HEK293 (cell line): ENCODE measurements around the gene HOXA11.

Experiments used
- CTCF ChIA-PET: fragments of 350-600 bp; formaldehyde crosslinking; extraction: SDS; loops from one replicate; lab custom pipeline; 2021; ENCODE audit warnings: antibody characterized with exemption; lab: Yijun Ruan, JAX
- POLR2A ChIA-PET: fragments of 300-600 bp; formaldehyde crosslinking; extraction: SDS; loops from one replicate; lab custom pipeline; 2020; ENCODE audit warnings: antibody characterized with exemption, inconsistent platforms; lab: Yijun Ruan, JAX
- H3K27ac ChIP-seq: fragments of 200-500 bp; sonication (Bioruptor generic); 2 replicates; pipeline ENCODE4 v1.5.1; 2014; ENCODE audit warnings: low read depth, low read length, control low read depth, inconsistent platforms; ENCODE audit errors: extremely low read depth
- H3K36me3 ChIP-seq, 2 experiments: fragments of 200-500 bp in 1 of 2; sonication (Bioruptor generic) in 1 of 2; 1 replicate in 1 of 2; 2 replicates in 1 of 2; pipeline ENCODE4 v1.5.1; 2014 to 2017; ENCODE audit warnings: inconsistent platforms in 2 of 2, low read length in 2 of 2; ENCODE audit not compliant: control insufficient read depth in 2 of 2, insufficient read depth in 1 of 2
- H3K4me1 ChIP-seq: fragments of 200-500 bp; sonication (Bioruptor generic); 2 replicates; pipeline ENCODE4 v1.5.1; 2014; ENCODE audit warnings: mild to moderate bottlenecking, low read length, inconsistent platforms; ENCODE audit not compliant: control insufficient read depth, insufficient read depth
- H3K4me3 ChIP-seq: 2 replicates; pipeline ENCODE4 v1.5.1; 2011; ENCODE audit warnings: low read depth, mild to moderate bottlenecking, control low read depth, low read length, moderate library complexity
- H3K9me3 ChIP-seq: fragments of 200-500 bp; sonication (Bioruptor generic); 2 replicates; pipeline ENCODE4 v1.5.1; 2014; ENCODE audit warnings: low read depth, low read length, inconsistent platforms; ENCODE audit not compliant: control insufficient read depth, insufficient read depth
- AEBP2 ChIP-seq: fragments of 450-650 bp; formaldehyde crosslinking; IDR thresholded peaks from 2 replicates; pipeline ENCODE4 v1.5.1; 2016; ENCODE audit warnings: missing biosample characterization, missing genetic modification characterization, borderline replicate concordance
- ELK4 ChIP-seq: IDR thresholded peaks from 2 replicates; pipeline ENCODE4 v1.6.1; 2011; ENCODE audit warnings: mild to moderate bottlenecking, low read depth, low read length, borderline replicate concordance
- FEZF1 ChIP-seq: fragments of 450-650 bp; formaldehyde crosslinking; IDR thresholded peaks from 2 replicates; pipeline ENCODE4 v1.5.1; 2016; ENCODE audit warnings: missing biosample characterization, missing genetic modification characterization
- GLI4 ChIP-seq: fragments of 450-650 bp; formaldehyde crosslinking; IDR thresholded peaks from 2 replicates; pipeline ENCODE4 v1.5.1; 2016; ENCODE audit warnings: missing biosample characterization, missing genetic modification characterization
- GLIS1 ChIP-seq: fragments of 450-650 bp; formaldehyde crosslinking; IDR thresholded peaks from 2 replicates; pipeline ENCODE4 v1.5.1; 2016; ENCODE audit warnings: missing biosample characterization, missing genetic modification characterization
- MYNN ChIP-seq: fragments of 450-650 bp; formaldehyde crosslinking; IDR thresholded peaks from 2 replicates; pipeline ENCODE4 v1.5.1; 2016; ENCODE audit warnings: missing biosample characterization, missing genetic modification characterization, borderline replicate concordance
- REST ChIP-seq: fragments of 450-650 bp; formaldehyde crosslinking; IDR thresholded peaks from 2 replicates; pipeline ENCODE4 v1.5.1; 2016; ENCODE audit warnings: missing biosample characterization, missing genetic modification characterization
- SCRT1 ChIP-seq: fragments of 450-650 bp; formaldehyde crosslinking; IDR thresholded peaks from 2 replicates; pipeline ENCODE4 v1.5.1; 2016; ENCODE audit warnings: missing biosample characterization, missing genetic modification characterization, borderline replicate concordance
- ZBTB17 ChIP-seq: fragments of 450-650 bp; formaldehyde crosslinking; IDR thresholded peaks from 2 replicates; pipeline ENCODE4 v1.5.1; 2016; ENCODE audit warnings: missing biosample characterization, missing genetic modification characterization
- ZBTB6 ChIP-seq: fragments of 450-650 bp; formaldehyde crosslinking; IDR thresholded peaks from 2 replicates; pipeline ENCODE4 v1.5.1; 2017; ENCODE audit warnings: missing biosample characterization, missing genetic modification characterization
- ZFP3 ChIP-seq: fragments of 450-650 bp; formaldehyde crosslinking; IDR thresholded peaks from 2 replicates; pipeline ENCODE4 v1.5.1; 2016; ENCODE audit warnings: low read depth, missing biosample characterization, missing genetic modification characterization
- ZIC2 ChIP-seq: fragments of 450-650 bp; formaldehyde crosslinking; IDR thresholded peaks from 2 replicates; pipeline ENCODE4 v1.5.1; 2016; ENCODE audit warnings: missing biosample characterization, missing genetic modification characterization
- ZNF140 ChIP-seq: fragments of 450-650 bp; formaldehyde crosslinking; IDR thresholded peaks from 2 replicates; pipeline ENCODE4 v1.5.1; 2016; ENCODE audit warnings: missing biosample characterization, missing genetic modification characterization
- ZNF155 ChIP-seq: fragments of 450-650 bp; formaldehyde crosslinking; IDR thresholded peaks from 2 replicates; pipeline ENCODE4 v1.5.1; 2016; ENCODE audit warnings: missing biosample characterization, missing genetic modification characterization
- ZNF157 ChIP-seq: fragments of 450-650 bp; formaldehyde crosslinking; IDR thresholded peaks from 2 replicates; pipeline ENCODE4 v1.5.1; 2016; ENCODE audit warnings: missing biosample characterization, missing genetic modification characterization
- ZNF302 ChIP-seq: fragments of 450-650 bp; formaldehyde crosslinking; IDR thresholded peaks from 2 replicates; pipeline ENCODE4 v1.5.1; 2016; ENCODE audit warnings: missing biosample characterization, missing genetic modification characterization, low read depth
- ZNF335 ChIP-seq: fragments of 450-650 bp; formaldehyde crosslinking; conservative IDR thresholded peaks from 2 replicates; pipeline ENCODE4 v1.5.1; 2016; ENCODE audit warnings: missing biosample characterization, missing genetic modification characterization
- ZNF350 ChIP-seq: fragments of 450-650 bp; formaldehyde crosslinking; IDR thresholded peaks from 2 replicates; pipeline ENCODE4 v1.5.0; 2017; ENCODE audit warnings: missing biosample characterization, mild to moderate bottlenecking, missing genetic modification characterization
- ZNF366 ChIP-seq: fragments of 450-650 bp; formaldehyde crosslinking; conservative IDR thresholded peaks from 2 replicates; pipeline ENCODE4 v1.5.1; 2016; ENCODE audit warnings: missing biosample characterization, missing genetic modification characterization
- ZNF37A ChIP-seq: fragments of 450-650 bp; IDR thresholded peaks from 2 replicates; pipeline ENCODE4 v1.5.1; 2018; ENCODE audit warnings: missing biosample characterization, missing genetic modification characterization
- ZNF426 ChIP-seq: fragments of 450-650 bp; formaldehyde crosslinking; IDR thresholded peaks from 2 replicates; pipeline ENCODE4 v1.5.1; 2017; ENCODE audit warnings: missing biosample characterization, missing genetic modification characterization, mild to moderate bottlenecking, inconsistent platforms, moderate library complexity
- ZNF596 ChIP-seq: fragments of 450-650 bp; IDR thresholded peaks from 2 replicates; pipeline ENCODE4 v1.5.0; 2018; ENCODE audit warnings: missing biosample characterization, mild to moderate bottlenecking, missing genetic modification characterization, moderate library complexity
- ZNF610 ChIP-seq: fragments of 450-650 bp; formaldehyde crosslinking; IDR thresholded peaks from 2 replicates; pipeline ENCODE4 v1.5.1; 2016; ENCODE audit warnings: missing biosample characterization, missing genetic modification characterization, borderline replicate concordance
- ZNF701 ChIP-seq: fragments of 450-650 bp; formaldehyde crosslinking; IDR thresholded peaks from 2 replicates; pipeline ENCODE4 v1.5.1; 2016; ENCODE audit warnings: missing biosample characterization, missing genetic modification characterization
- ZNF791 ChIP-seq: fragments of 450-650 bp; formaldehyde crosslinking; IDR thresholded peaks from 2 replicates; pipeline ENCODE4 v1.5.1; 2016; ENCODE audit warnings: missing biosample characterization, missing genetic modification characterization
- ZSCAN23 ChIP-seq: fragments of 450-650 bp; formaldehyde crosslinking; IDR thresholded peaks from 2 replicates; pipeline ENCODE4 v1.5.1; 2016; ENCODE audit warnings: missing biosample characterization, missing genetic modification characterization
- ZXDB ChIP-seq: fragments of 450-650 bp; formaldehyde crosslinking; IDR thresholded peaks from 2 replicates; pipeline ENCODE4 v1.5.1; 2016; ENCODE audit warnings: missing biosample characterization, missing genetic modification characterization

Gene HOXA11

GRCh38 chr7:27176524-27176845, 8.5 kb downstream of the HOXA11 start:
- no peak for TF ChIP-seq MYNN (tag by site-specific recombination)
- no peak for TF ChIP-seq ZNF155
- no peak for TF ChIP-seq ZFP3 (tag by site-specific recombination)
- TF ChIP-seq ZSCAN23 (tag by site-specific recombination), result no peak
- TF ChIP-seq ZNF37A (tag by site-specific recombination), result no peak
- TF ChIP-seq ZNF701 (tag by site-specific recombination), result no peak
- TF ChIP-seq AEBP2 (tag by site-specific recombination), result no peak
- TF ChIP-seq ZNF426 (tag by site-specific recombination), result no peak
- TF ChIP-seq ZNF610 (tag by site-specific recombination), result no peak
- Histone ChIP-seq H3K4me3 (peak overlapping the region; percentile 76), H3K4me1 (peaks cover 23% of the 10 kb centered on the region), H3K27ac (peak overlapping the region; percentile 100), H3K9me3 (no peaks in the 10 kb centered on the region), H3K36me3 (peaks cover 2 to 3% of the 10 kb centered on the region in 2 experiments; a peak in 2 of 3 replicates)
- CTCF ChIA-PET, result interaction anchor here (0.8 to 3.7 kb wide), 3 partner anchors 8 to 26 kb away, joined by 3 to 10 read pairs (median 7); partner anchors contain the start of gene HOXA11
- POLR2A ChIA-PET, result interaction anchor here (1.1 to 11.2 kb wide), 5 partner anchors 8 to 61 kb away, joined by 3 to 237 read pairs (median 5); partner anchors contain the start of genes HOXA11 and HOXA7

- H3K4me3 ChIP-seq, result peak overlapping the region; percentile 76
- no peaks in the 10 kb centered on the region for H3K9me3 ChIP-seq
- peaks cover 16% of the 10 kb centered on the region for H3K4me1 ChIP-seq
- peak overlapping the region; percentile 100 for H3K27ac ChIP-seq
- ChIA-PET POLR2A (interaction anchor here (0.5 to 11.2 kb wide), 15 partner anchors 9 to 1313 kb away, joined by 3 to 237 read pairs (median 4); partner anchors contain the start of genes CBX3, HOXA11, HOXA13 and HOXA3), CTCF (interaction anchor here (0.7 to 3.7 kb wide), 4 partner anchors 9 to 465 kb away, joined by 3 to 10 read pairs (median 5); partner anchors contain the start of gene HOXA11)
- TF ChIP-seq REST (tag by site-specific recombination) (no peak), ZNF335 (tag by site-specific recombination) (peak; percentile 32), ZNF596 (tag by site-specific recombination) (peak; percentile 55; the same call in 1 of the 2 replicates), ZNF302 (tag by site-specific recombination) (no peak), ZIC2 (tag by site-specific recombination) (0 out of 2 replicates have a peak, but pooled peaks have one; percentile 18), SCRT1 (tag by site-specific recombination) (0 out of 2 replicates have a peak, but pooled peaks have one; percentile 28), GLI4 (tag by site-specific recombination) (peak; percentile 95), ZNF366 (tag by site-specific recombination) (peak; percentile 84), ELK4 (no peak), ZBTB17 (tag by site-specific recombination) (peak; percentile 55; the same call in 1 of the 2 replicates), FEZF1 (tag by site-specific recombination) (peak; percentile 51; the same call in 1 of the 2 replicates), ZBTB6 (0 out of 2 replicates have a peak, but pooled peaks have one; percentile 10), ZXDB (0 out of 2 replicates have a peak, but pooled peaks have one; percentile 8), ZNF791 (tag by site-specific recombination) (no peak), ZNF350 (tag by site-specific recombination) (no peak), ZNF140 (tag by site-specific recombination) (no peak), GLIS1 (tag by site-specific recombination) (no peak), ZNF157 (no peak)
- H3K36me3 ChIP-seq, result peaks cover 6 to 8% of the 10 kb centered on the region in 2 experiments
These were observed 9.2 kb downstream of the HOXA11 start for GRCh38 chr7:27175626-27176523.
